GM23338 (cell line): Measurements from ENCODE around the gene SHISA7.

Experiments
- CTCF ChIP-seq, 2 experiments: fragments of 200-600 bp in 1 of 2; sonication (generic) in 1 of 2; conservative IDR thresholded peaks; 2 replicates each; pipeline versions ENCODE4 v1.5.1 to v1.6.1; 2016 to 2017; ENCODE audit warnings: antibody characterized with exemption in 2 of 2, low read depth in 2 of 2, mild to moderate bottlenecking in 2 of 2, moderate library complexity in 1 of 2
- EZH2 ChIP-seq: fragments of 200-600 bp; sonication (generic); IDR thresholded peaks from one replicate; pipeline ENCODE4 v1.8.0; 2017; ENCODE audit warnings: antibody characterized with exemption, mild to moderate bottlenecking, low read depth; ENCODE audit not compliant: unreplicated experiment
- EZH2phosphoT487 ChIP-seq: fragments of 200-600 bp; sonication (generic); IDR thresholded peaks from one replicate; pipeline ENCODE4 v1.8.1; 2018; ENCODE audit warnings: antibody characterized with exemption; ENCODE audit not compliant: unreplicated experiment
- POLR2AphosphoS5 ChIP-seq: IDR thresholded peaks from 2 replicates; pipeline ENCODE4 v1.6.1; 2016; ENCODE audit warnings: antibody characterized with exemption, low read depth
- ZNF114 ChIP-seq: fragments of 250-450 bp; sonication (Bioruptor Pico); IDR thresholded peaks from 2 replicates; pipeline ENCODE4 v1.5.0; 2020; ENCODE audit warnings: mild to moderate bottlenecking, moderate library complexity
- TF ChIP-seq, protein P1 (sequence below): IDR thresholded peaks from one replicate; pipeline ENCODE4 v1.6.1; 2018; ENCODE audit warnings: antibody characterized with exemption; ENCODE audit not compliant: unreplicated experiment

DNA sequence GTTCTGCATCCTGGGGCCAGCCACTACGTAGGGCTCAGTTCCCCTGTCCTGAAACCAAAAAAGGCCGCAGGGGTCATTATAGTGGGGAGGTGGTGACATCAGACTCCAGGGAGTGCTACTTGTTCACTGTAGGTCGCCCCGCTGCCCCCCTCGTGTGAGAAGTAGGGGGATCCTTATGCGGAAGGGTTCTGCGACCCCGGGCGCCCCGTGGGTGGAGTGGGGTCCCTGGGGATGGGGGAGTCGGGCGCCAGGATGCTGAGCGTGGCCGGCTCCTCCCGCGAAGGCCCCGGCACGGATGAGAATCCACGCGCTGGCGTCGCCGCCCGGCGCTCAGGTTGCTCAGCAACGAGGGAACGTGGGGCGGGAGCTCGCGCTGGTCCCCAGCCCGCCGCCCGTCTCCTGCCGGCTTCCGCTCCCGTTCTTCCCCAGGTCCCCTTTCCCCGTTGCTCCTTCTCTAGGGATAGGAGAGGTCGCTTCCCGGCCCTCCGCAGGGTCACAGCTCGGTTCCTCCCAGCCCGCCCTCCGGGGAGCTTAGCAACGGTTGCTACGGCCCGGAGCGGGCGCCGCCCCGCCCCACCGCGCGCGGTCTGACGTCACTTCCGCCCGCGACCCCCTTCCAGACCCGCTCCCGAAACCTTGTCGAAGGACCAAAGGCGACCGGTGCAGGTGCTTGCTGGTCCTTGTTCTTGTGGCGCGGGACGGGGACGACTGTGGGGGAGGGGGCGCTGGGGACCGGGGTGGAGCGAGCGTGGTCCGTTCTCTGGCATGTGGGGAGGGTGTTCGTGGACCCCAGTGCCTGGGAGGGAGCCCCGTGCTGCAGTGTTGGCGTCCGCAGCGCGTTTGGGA, 41.7 kb upstream of the SHISA7 start, which contains the start of gene NAT14:
- TF ChIP-seq CTCF (conservative IDR thresholded peaks at IDR 0.05; ENCODE audit: low read depth in 2 of 2) (no peak), POLR2AphosphoS5 (peak; percentile 74), ZNF114 (CRISPR knock-in tag) (no peak), EZH2phosphoT487 (no peak), EZH2 (no peak)
- TF ChIP-seq, protein P1, sequence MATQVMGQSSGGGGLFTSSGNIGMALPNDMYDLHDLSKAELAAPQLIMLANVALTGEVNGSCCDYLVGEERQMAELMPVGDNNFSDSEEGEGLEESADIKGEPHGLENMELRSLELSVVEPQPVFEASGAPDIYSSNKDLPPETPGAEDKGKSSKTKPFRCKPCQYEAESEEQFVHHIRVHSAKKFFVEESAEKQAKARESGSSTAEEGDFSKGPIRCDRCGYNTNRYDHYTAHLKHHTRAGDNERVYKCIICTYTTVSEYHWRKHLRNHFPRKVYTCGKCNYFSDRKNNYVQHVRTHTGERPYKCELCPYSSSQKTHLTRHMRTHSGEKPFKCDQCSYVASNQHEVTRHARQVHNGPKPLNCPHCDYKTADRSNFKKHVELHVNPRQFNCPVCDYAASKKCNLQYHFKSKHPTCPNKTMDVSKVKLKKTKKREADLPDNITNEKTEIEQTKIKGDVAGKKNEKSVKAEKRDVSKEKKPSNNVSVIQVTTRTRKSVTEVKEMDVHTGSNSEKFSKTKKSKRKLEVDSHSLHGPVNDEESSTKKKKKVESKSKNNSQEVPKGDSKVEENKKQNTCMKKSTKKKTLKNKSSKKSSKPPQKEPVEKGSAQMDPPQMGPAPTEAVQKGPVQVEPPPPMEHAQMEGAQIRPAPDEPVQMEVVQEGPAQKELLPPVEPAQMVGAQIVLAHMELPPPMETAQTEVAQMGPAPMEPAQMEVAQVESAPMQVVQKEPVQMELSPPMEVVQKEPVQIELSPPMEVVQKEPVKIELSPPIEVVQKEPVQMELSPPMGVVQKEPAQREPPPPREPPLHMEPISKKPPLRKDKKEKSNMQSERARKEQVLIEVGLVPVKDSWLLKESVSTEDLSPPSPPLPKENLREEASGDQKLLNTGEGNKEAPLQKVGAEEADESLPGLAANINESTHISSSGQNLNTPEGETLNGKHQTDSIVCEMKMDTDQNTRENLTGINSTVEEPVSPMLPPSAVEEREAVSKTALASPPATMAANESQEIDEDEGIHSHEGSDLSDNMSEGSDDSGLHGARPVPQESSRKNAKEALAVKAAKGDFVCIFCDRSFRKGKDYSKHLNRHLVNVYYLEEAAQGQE, result no peak
